ENCODE data around the gene SEC23A.
"Not testable (repeated sequence)": the region's sequence is repeated elsewhere in the genome, so short reads cannot be mapped to it uniquely, and the experiment has no call there.

The SEC23A gene

DNA sequence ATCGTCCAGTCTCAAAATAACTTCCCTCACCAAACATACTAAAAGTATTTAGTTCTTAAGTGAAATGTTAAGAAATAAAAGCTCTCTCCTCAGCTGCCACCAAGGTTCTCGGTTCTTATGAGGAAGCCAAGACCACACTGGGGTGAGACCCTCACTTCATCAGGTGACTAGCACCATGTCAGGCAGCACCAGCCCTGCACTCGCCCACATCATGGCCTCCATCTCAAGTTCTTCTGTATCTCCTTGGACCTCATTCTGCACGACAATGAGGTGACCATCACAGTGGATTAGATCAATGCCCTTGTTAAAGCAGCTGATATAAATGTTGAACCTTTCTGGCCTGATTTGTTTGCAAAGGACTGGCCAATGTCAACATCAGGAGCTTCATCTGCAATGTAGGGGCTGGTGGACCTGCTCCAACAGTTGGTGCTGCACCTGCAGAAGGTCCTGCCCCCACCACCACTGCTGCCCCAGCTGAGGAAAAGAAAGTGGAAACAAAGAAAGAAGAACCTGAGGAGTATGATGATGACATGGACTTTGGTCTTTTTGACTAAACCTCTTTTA lies 12.4 kb downstream of the SEC23A start:
- no peak for DNase-seq

DNA sequence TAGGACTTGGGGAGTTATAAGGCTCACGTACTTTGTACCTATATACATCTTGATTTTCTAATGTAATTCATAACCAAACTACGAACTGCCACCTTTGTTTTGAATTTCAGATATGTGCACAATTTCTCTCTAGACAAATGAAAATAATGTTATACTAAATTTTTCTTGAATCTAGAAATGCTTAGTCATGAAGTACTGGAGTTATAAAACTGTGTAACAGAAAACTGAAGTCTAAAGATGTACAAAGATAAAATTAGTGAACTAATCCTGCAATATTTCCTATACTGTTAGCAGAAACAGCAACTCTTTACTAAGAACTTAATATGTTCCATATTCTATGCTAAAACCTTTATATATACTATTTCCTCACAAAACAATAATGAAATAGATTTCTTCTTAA lies 15.5 kb downstream of the SEC23A start:
- no peak for DNase-seq

DNA sequence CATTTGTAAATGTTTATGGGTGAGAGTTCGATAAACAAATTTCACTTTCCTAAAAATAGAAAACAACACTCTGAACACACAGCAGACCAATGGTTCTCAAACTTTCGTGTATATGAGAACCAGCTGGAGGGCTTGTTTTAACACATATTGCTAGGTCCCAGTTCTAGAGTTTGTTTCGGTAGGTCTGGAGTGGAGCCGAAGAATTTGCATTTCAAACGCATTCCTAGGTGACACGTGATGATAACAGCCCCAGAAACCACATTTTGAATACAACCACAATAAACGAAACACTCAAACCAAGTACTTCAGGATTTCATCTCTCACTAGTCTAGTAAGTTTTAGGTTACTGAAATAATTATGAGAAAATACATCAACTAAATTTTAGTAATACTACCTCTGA lies 17.1 kb downstream of the SEC23A start:
- DNase-seq, result no peak

DNA sequence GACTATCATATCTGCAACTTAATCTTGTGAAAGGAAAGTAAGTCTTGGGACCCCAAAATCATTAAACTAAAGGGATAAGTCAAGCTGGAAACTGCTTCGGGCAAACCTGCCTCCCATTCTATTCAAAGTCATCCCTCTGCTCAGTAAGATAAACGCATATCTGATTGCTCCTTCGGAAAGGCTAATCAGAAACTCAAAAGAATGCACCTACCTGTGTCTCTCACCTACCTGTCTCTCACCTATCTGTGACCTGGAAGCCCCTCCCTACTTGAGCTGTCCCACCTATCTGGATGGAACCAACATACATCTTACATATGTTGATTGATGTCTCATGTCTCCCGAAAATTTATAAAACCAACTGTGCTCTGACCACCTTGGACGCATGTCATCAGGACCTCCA lies 19.9 kb downstream of the SEC23A start:
- no peak for DNase-seq

DNA sequence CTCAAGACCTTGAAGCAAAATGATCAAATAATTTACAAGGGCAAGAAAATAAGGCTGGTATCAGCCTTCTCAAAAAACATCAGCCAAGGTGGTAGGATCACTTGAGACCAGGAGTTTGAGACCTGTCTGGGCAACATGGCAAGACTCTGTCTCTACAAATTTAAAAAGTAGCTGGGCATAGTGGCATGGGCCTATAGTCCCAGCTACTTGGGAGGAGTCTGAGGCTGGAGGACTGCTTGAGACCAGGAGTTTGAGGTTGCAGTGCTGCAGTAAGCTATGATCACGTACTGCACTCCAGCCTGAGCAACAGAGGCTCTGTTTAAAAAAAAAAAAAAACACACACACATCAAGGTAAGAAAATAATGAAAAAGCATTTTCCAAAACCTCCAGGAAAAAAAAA lies 22.1 kb downstream of the SEC23A start:
- no peak for DNase-seq

DNA sequence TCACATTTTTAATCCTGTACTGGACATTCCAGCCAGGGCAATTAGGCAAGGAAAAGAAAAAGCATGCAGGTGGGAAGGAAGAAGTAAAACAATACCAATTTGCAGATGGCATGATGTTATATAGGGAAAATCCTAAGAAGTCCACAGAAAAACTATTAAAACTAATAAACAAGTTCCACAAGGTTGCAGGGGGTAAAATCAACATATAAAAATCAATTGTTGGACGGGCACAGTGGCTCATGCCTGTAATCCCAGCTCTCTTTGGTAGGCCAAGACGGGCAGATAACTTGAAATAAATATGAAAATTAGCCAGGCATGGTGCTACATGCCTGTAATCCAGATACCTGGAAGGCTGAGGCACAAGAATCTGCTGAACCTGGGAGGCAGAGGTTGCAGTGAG lies 31.9 kb downstream of the SEC23A start:
- no peak for DNase-seq

DNA sequence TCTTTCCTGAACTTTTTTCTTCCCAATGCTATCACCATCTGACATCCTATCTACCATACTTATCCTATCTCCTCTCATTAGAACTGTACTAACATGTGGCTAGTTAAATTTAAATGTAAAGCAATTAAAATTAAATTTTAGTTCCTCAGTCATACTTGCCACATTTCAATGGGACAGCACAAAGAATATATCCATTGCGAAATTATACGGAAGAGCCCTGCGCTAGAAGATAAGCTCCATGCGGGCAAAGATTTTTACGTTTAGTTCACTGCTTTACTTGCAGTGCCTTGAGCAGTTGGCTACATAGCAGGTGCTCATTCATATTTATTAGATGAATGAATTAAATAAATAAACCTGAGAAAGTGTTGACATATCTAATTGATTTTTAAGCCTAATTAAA lies 33.1 kb downstream of the SEC23A start:
- DNase-seq, result no peak

DNA sequence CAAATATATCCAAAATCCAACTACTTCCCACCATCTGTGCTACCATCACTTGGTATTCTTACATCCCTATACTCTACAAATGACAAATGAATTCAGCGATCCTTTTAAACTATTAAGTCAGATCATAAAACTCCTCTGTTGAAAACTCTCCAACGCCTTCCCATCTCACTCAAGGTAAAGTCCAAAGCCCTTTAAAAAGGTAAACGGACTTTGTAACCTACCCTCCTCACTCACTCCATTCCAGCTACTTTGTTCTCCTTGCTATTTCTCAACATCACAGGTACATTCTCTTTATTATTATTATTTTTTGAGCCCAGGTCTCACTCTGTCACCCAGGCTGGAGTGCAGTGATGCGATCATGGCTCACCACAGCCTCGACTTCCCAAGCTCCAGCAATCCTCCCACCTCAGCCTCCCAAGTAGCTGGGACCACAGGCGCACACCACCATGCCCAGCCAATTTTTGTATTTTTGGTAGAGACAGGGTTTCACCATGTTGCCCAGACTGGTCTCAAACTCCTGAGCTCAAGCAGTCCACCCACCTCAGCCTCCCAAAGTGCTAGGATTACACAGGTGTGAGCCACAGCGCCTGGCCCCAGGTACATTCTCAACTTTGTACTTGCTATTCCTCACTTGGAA lies 33.7 kb downstream of the SEC23A start:
- not testable (repeated sequence) for DNase-seq

DNA sequence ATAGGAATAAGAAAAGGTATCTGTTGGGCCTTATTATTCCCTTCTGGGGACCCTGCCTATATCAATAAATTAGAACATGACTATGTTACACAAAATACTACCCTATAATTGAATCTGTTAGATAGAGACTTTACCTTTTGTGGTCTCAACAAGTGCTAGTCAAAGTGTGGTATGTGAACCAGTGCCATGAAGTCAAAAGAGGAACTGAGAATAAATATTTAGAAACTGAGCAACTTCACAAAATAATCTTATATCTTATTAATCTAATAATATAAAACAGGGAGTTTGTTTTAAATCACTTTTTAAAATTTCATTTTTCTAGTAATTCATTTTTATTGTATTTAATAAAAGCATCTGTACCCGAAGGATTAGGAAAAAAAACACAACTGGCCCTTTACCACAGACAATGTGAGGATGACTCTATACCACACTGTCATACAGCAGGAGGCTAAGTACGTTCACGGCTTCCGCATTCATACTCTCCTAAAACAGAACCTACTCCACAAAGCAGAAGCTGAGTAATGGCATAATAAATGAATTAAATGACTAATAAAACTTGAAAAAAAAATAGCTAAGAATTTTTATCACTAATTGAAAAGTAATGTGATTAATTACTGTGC lies 42.1 kb downstream of the SEC23A start:
- no peak for DNase-seq

DNA sequence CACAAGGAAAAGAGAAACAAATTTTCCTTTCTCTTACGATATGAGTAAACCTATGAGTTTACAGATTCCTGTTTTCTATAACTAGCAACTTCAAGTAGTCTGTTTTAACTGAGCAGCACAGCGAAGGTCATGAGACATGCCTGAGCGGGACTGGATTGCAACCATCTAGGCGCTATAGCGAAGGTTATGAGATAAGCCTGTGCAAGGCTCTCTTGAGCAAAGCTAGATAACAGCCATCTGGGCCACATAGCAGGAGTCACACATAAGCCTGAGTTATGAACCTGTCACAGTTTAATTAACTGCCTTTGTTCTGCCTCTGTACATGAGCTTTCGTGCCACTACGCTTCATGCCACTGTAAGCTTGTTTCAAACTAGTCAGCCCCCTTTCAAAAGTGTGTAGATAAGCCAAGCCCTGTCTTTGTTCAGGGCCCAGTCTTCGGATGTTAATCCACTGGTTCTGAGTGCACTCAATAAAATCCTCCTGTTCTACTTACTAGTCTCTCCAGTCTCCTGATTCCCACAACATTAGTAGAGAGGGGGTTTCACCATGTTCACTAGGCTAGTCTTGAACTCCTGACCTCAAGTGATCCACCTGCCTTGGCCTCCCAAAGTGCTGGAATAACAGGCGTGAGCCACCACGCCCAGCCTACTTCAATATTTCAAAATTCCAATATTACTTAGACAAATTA lies 47.1 kb downstream of the SEC23A start:
- no peak for DNase-seq

DNA sequence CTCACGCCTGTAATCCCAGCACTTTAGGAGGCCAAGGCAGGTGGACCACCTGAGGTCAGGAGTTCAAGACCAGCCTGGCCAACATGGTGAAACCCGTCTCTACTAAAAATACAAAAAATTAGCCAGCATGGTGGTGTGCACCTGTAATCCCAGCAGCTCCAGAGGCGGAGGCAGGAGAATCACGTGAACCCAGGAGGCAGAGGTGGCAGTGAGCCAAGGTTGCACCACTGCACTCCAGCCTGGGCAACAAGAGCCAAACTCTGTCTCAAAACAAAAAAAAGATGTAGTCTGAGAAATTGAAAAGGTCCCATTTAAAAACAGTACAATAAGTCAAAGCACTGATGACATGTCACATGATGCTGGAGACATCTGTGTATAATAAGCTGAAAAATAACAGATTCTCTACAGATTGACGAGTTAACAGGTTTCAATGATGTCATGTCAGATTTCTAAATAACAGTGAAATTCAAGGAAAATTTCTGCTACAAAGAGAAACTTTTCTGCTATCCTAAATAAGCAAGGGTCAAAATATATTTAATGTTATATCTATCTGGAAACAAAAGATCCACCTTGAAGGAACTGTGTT lies 50.1 kb downstream of the SEC23A start:
- DNase-seq, result not testable (repeated sequence)

DNA sequence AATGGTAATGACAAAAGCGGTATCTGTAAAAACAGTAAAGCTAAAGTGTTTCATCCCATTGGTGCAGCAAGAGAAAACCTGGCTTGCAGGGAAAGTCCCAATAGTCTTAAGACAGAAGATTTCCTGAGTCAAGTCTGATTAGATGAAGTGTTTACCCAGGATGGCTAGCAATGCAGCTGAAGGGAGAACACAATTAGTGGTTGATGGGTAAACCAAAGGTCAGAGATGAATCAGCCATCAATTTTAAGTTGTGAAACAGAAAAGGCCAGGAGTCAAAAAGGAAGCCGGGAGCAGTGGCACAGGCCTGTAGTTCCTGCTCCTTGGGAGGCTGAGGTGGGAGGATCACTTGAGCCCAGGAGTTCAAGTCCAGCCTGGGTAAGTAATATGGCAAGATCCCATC lies 52.6 kb downstream of the SEC23A start:
- DNase-seq, result no peak

DNA sequence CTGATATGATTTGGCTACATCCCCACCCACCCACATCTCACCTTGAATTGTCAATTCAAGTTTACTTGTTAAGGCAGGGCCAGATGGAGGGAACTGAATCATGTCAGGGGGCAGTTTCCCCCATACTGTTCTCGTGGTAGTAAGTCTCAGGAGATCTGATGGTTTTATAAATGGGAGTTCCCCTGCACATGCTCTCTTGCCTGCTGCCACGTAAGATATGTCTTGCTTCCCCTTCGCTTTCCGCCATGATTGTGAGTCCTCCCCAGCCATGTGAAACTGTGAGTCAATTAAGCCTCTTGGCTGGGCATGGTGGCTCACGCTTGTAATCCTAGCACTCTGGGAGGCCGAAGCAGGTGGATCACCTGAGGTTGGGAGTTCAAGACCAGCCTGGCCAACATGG lies 57.1 kb downstream of the SEC23A start:
- DNase-seq, result not testable (repeated sequence)

DNA sequence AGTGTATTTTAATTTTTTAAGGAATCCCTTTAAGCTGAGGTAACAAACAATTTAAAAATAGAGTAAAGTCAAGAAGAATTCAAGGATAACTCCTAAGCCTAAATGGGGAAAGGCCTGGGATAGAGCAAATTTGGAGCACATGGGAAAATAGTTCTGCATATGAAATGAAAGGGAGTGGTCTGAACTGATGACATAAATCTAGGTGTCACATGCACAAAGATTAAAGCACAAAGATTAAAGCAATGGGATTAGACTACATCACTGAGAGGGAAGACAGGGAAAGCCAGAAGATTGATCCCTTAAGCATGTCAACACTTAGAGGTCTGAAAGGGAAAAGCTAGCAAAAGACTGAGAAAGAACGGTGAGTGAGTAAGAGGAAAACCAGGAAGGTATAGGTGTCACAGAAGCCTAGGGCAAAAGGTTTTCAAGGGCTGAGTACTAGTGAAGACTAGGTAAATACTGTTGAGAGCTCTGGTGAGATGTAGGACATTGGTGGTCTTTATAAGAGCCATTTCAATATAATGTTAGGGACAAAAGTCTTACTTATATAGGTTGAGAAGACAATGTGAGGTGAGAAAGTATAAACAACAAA lies 59.6 kb downstream of the SEC23A start:
- DNase-seq, result no peak

DNA sequence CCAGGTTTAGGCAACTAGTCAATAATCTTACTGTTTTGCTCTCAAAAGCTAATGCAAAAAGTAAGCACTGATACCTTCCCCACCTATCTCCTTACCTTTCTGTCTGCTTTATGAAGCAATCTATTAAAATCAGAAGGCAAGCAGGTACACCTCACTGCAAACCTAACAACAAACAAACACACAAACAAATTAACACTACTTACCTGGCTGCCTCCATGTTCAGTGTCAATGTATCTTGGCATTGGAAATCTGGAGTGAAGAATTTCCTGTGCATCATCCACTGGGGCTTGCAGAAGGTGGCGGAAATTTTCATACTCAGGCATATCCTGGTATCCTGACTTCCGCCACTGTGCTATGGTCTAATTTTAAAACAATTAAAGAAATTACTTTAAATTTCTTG lies 62.5 kb downstream of the SEC23A start:
- no peak for DNase-seq

DNA sequence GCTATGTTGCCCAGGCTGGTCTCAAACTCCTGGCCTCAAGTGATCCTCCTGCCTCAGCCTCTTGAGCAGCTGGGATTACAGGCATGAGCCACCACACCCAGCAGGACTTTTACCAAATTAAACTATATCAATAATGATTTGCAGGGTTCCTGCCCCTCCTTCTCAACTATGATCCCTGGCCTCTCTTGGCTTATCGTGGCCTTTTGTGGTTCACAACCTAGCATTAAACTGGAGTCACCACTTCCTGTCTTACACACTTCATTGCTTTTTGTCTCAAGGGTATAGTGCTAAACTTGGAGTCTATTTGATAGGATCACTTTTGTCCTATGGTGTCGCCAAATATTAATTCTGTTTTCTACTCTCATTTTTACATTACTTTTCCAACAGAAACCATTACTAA lies 64.5 kb downstream of the SEC23A start:
- DNase-seq, result no peak

DNA sequence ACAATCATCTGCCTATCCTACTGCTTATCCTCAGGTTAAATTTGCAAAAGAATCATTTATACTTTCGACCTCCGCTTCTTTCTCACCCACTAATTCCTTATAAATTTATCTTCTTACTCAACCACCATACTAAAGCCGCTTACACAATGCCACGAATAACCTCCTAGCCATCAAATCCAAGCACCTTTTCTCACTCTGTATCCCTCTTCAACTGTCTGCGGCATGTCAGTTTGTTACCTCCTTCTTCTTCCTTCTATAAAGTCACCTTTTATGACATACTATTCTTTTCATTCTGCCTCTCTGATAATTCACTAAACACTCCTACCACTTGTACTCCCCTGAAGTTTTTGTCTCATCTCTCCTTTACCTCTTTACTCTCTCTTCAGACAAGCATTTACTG lies 66.3 kb downstream of the SEC23A start:
- DNase-seq, result no peak

DNA sequence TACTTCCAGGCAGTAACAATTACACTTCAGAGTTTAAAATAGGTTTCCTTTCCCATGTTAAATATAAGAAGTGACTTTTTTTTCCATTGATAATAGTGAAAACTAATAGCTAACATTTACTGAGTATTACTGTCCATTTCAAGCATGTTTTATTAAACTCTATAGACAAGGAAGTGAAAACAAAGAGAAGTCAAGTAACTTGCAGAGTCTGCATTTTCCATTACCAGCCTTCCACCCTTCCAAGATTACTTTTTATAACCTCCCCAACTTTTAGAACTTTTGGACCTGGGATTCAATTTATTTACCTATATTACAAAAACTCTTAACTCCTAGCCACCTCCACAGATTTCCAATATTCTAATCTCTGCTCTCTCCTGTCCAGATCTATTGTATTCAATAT lies 67.7 kb downstream of the SEC23A start:
- DNase-seq, result no peak

DNA sequence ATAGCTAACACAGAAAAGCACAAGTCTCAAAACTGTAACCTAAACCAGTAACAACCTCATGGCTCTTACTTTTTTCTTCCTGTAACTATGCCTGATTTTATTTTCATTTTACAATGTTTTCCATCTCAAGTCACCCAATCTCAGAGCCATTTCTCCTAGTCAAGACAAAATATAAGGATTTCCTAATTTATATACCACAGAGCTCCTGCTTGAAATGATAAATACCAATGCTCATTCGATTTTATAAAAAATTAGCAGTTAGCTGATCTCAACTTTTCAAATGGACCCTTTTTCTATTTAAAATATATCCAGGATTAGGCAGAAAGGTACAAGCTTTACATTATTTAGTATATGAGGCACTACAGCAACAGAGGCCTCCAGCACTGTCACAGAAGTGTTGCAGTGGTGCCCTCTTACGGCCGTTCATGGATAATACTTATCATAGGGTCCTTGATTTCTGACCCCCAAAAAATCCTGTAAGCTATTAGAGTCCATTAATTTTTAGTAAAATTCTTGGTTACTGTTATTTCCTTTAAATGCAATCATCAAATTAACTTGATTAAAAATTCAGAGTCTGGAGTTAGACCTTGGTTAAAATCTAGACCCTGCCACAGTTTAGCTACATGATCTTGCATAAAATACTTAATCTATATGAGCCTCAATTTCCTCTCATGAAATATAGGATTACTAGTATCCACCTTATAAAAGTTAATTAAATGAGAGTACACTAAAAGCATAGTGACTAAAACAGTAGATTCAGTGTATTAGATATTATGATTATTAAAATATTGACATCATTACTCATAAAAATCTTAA lies 68.3 kb downstream of the SEC23A start:
- DNase-seq, result no peak

DNA sequence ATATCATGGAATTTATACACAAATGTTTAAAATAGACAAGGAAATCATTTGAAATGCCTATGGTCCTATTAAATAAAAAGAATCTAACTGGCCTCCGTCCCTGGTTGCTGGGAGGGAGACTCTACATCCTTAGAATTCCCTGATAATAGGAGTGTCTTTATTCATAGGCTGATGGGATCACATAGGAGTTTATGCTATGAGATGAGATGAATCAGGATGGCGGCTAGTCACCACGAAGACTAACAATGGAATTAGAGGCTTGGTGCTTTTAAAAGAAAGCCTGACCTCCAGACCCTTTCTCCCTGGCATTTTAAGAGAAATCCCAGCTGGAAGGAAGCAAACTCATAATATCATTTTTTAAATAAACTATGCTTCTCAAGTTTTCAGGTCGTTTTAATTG lies 69.7 kb downstream of the SEC23A start:
- DNase-seq, result no peak

DNA sequence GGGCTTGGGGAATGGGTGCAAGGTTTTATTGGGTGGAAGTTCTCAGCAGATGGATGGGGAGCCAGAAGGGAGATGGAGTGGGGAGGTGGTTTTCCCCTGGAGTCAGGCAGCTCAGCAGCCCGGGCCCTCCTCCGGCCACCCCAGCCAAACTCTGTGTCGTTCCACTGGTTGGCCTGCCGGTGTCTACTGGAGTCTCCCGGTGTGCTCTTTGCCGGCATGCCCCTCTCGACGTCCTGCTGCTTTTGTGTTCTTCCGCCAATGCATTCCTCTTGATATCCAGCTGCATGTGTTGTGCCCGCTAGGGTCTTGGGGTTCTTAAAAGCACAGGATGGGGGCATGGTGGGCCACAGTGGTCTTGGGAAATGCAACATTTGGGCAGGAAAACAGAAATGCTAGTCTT lies 72.8 kb downstream of the SEC23A start:
- DNase-seq, result no peak

DNA sequence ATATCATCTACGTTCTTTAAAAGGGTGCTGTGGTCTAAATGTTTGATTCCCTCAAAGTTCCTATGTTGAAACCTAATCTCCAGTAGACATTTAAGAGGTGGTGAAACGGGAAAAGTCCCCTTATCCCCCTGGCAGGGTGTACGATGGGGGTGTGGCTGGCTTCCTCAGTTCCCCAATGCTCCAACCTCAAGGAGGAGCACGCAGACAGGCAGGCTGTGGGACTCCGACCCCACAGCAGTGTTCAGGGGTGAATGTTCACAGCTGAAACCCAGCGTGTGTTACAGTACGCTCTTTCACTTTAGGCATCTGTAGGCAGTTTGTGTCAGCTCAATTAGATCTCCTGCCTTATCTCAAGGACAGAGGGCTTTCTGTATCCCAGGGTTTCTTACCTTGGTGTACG lies 73.2 kb downstream of the SEC23A start:
- no peak for DNase-seq

DNA sequence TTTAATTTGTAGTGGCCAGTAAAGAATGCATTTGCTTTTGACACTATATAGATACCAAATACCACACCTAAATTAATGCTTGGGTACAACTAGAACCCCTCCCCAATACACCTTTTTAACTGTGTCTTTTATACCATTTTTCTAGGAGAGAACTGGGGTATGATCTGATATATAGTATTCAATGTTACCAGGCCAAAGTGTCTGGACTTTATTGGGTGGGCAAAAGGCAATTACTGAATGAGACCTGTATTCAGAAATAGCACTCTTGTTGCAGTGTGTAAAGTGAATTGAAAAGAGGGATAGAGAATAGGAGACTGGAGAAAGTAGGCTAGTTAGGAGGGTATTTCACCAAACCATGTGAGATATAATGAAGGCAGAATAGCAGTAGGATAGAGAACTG lies 74.4 kb downstream of the SEC23A start:
- no peak for DNase-seq
